ENCODE data around the gene STPG2.

DNA sequence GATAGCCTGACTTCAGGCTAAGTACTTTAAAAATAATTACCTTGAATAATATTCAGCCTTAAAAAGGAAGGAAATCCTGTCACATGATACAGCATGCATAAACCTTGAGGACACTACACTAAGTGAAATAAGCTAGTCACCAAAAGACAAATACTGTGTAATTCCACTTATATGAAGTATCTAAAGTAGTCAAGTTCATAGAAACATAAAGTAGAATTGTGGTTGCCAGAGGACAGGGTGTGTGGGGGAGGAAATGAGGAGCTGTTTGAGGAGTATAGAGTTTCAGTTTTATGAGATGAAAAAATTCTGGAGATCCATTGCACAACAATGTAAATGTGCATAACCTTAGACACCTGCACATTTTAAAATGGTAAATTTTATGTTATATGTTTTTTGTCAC, 5.6 kb upstream of the STPG2 start:
- TF ChIP-seq, protein P1, sequence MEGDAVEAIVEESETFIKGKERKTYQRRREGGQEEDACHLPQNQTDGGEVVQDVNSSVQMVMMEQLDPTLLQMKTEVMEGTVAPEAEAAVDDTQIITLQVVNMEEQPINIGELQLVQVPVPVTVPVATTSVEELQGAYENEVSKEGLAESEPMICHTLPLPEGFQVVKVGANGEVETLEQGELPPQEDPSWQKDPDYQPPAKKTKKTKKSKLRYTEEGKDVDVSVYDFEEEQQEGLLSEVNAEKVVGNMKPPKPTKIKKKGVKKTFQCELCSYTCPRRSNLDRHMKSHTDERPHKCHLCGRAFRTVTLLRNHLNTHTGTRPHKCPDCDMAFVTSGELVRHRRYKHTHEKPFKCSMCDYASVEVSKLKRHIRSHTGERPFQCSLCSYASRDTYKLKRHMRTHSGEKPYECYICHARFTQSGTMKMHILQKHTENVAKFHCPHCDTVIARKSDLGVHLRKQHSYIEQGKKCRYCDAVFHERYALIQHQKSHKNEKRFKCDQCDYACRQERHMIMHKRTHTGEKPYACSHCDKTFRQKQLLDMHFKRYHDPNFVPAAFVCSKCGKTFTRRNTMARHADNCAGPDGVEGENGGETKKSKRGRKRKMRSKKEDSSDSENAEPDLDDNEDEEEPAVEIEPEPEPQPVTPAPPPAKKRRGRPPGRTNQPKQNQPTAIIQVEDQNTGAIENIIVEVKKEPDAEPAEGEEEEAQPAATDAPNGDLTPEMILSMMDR (IDR thresholded peaks at IDR 0.05) = no peak
- TF ChIP-seq POLR2AphosphoS5 (IDR thresholded peaks at IDR 0.05) = no peak
- no peak for TF ChIP-seq POLR2A (IDR thresholded peaks at IDR 0.05)

Data from prostate gland (tissue), 2 donors.